ENCODE results near the gene KYNU.
"Not testable (repeated sequence)": the region's sequence is repeated elsewhere in the genome, so short reads cannot be mapped to it uniquely, and the experiment has no call there.

Gene KYNU

DNA sequence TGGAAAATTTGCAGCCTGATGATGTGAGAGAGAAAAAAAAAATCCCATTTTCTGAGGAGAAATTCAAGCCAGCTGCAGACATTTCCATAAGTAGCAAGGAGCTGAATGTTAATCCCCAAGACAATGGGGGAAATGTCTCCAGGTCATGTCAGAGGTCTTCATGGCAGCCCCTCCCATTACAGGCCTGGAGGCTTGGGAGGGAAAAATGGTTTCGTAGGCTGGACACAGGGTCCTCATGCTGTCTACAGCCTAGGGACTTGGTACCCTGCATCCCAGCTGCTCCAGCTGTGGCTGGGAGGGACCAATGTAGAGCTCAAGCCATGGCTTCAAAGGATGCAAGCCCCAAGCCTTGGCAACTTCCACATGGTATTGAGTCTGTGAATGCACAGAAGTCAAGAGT lies 198.2 kb downstream of the KYNU start:
- ATAC-seq (replicated peaks; ENCODE audit: extremely low read depth, poor library complexity, severe bottlenecking), result no peak
- Mint-ChIP-seq H3K36me3 (ENCODE audit: insufficient read depth) (no peaks in the 10 kb centered on the region), H3K4me3 (no peak overlapping the region), H3K27me3 (no peaks in the 10 kb centered on the region), H3K4me1 (no peaks in the 10 kb centered on the region), H3K9me3 (no peaks in the 10 kb centered on the region), H3K27ac (ENCODE audit: low read depth) (no peak overlapping the region)
- no peak for DNase-seq (ENCODE audit: low spot score in 2 of 2)

DNA sequence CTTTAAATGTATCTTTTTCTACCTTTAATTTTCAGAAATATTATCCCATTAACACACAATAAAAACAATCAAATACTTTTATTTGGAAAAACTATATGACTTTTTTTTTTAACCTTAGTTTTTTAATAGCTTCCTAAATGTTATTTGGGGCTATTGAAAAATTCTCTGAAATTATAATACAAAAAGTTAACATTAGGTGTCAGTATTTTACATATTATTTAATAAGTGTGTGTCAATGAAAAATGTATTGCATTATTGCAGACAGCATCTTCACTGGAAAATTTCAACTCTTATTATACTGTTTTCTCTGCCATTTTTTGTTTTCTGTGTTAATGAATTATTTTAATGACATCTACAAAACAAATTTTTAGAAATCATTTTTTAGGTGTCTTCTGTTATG lies 200.6 kb downstream of the KYNU start:
- ATAC-seq (replicated peaks; ENCODE audit: extremely low read depth, poor library complexity, severe bottlenecking), result no peak
- no peak overlapping the region for H3K4me3 Mint-ChIP-seq

DNA sequence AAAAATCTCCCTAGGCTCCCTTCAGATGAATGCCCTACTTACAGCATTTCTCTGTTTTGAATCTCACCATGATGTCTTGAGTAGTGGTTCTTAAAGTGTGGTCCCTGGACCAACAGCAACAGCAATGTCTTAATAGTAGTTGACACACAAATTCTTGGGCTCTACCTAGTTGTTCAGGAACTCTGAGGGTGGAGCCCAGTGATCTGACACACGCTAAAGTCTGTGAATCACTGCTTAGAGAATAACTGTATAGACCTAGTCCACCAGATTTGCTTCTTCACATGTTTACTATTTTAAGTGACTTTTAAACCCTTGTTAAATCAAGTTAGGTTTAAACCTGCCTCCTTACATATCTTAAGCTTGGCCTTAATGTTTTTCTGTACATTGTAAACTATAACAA lies 204.2 kb downstream of the KYNU start:
- no peaks in the 10 kb centered on the region for H3K27me3 Mint-ChIP-seq
- ATAC-seq (replicated peaks; ENCODE audit: extremely low read depth, poor library complexity, severe bottlenecking), result no peak
- H3K4me1 Mint-ChIP-seq, result peaks cover 12% of the 10 kb centered on the region
- no peak overlapping the region for H3K4me3 Mint-ChIP-seq
- no peak for DNase-seq (ENCODE audit: low spot score in 2 of 2)
- no peaks in the 10 kb centered on the region for H3K36me3 Mint-ChIP-seq (ENCODE audit: insufficient read depth)
- H3K9me3 Mint-ChIP-seq, result no peaks in the 10 kb centered on the region
- no peak overlapping the region for H3K27ac Mint-ChIP-seq (ENCODE audit: low read depth)

More for the DNA sequence above, 200.6 kb downstream of the KYNU start:
- DNase-seq (ENCODE audit: low spot score in 2 of 2), result no peak
- H3K4me1 Mint-ChIP-seq, result no peaks in the 10 kb centered on the region
- H3K9me3 Mint-ChIP-seq, result no peaks in the 10 kb centered on the region
- H3K36me3 Mint-ChIP-seq (ENCODE audit: insufficient read depth), result no peaks in the 10 kb centered on the region
- no peak overlapping the region for H3K27ac Mint-ChIP-seq (ENCODE audit: low read depth)
- no peaks in the 10 kb centered on the region for H3K27me3 Mint-ChIP-seq

DNA sequence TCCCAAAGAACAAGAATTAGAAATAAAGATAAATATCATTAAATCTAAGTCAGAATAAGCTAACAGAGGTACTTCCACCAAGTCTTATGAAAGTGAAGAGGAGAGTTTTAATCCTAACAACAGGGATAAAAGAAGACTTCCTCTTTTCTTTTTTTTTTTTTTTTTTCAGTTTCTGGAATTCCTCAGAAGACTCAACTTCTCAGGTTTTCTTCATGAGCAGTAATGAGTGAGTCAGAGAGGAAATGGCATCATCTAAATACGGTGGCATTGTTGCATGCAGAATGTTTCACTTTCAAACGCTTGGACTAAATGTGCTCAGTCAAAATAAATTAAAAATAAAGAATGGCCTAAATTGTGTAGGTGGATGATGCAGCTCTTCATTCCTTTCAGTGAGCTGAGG lies 206.2 kb downstream of the KYNU start:
- Mint-ChIP-seq H3K4me3 (no peak overlapping the region), H3K27ac (ENCODE audit: low read depth) (no peak overlapping the region), H3K27me3 (no peaks in the 10 kb centered on the region), H3K36me3 (ENCODE audit: insufficient read depth) (no peaks in the 10 kb centered on the region), H3K9me3 (no peaks in the 10 kb centered on the region), H3K4me1 (peaks cover 12% of the 10 kb centered on the region)
- peak; percentile 54 for ATAC-seq (replicated peaks; ENCODE audit: extremely low read depth, poor library complexity, severe bottlenecking)
- DNase-seq (ENCODE audit: low spot score in 2 of 2), result no peak

DNA sequence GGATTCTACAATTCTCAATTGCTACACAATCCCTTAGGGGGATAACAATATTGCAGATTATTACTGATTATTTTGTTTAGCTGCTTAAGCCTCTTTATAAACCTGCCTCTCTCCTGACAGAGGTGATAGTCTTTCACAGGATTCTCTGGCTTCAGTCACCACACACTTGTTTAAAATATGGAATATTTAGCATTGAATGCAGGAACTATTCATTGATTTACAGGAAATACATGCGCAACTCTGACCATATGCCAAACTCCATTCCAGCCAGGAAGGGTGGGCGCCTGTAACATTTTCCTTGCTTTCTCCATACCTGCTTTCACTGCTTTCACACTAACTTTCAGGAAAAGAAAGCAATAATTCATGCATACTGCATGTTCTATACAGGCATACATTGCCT lies 207.0 kb downstream of the KYNU start:
- H3K4me3 Mint-ChIP-seq, result no peak overlapping the region
- DNase-seq (ENCODE audit: low spot score in 2 of 2) (no peak), ATAC-seq (replicated peaks; ENCODE audit: extremely low read depth, poor library complexity, severe bottlenecking) (no peak)
- peaks cover 12% of the 10 kb centered on the region for H3K4me1 Mint-ChIP-seq
- no peak overlapping the region for H3K27ac Mint-ChIP-seq (ENCODE audit: low read depth)
- H3K36me3 Mint-ChIP-seq (ENCODE audit: insufficient read depth), result no peaks in the 10 kb centered on the region
- H3K9me3 Mint-ChIP-seq, result no peaks in the 10 kb centered on the region
- no peaks in the 10 kb centered on the region for H3K27me3 Mint-ChIP-seq

DNA sequence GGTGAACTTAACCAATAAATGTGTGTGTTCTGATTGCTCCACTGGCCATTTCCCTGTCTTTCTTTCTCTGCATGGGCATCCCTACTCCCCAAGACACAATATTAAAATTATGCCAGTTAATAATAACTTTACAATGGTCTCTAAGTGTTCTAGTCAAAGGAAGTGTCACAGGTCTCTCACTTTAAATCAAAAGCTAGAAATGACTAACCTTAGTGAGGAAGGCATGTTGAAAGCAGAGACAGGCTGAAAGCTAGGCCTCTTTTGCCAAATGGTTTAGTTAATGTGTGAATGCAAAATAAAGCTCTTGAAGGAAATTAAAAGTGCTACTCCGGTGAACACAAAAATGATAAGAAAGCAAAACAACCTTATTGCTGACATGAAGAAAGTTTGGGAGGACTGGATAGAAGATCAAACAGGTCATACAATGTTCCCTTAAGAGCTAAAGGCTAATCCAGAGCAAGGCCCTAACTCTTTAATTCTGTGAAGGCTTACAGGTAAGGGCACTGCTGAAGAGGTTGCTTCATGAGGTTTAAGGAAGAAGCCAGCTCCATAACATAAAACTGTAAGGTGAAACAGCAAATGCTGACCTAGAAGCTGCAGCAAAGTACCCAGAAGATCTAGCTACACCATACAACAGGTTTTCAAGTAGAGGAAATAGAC lies 207.8 kb downstream of the KYNU start:
- Mint-ChIP-seq H3K4me1 (peaks cover 12% of the 10 kb centered on the region), H3K9me3 (no peaks in the 10 kb centered on the region), H3K4me3 (peak overlapping the region; percentile 10), H3K27me3 (no peaks in the 10 kb centered on the region), H3K27ac (ENCODE audit: low read depth) (peak overlapping the region; percentile 32), H3K36me3 (ENCODE audit: insufficient read depth) (no peaks in the 10 kb centered on the region)
- ATAC-seq (replicated peaks; ENCODE audit: extremely low read depth, poor library complexity, severe bottlenecking) (no peak), DNase-seq (ENCODE audit: low spot score in 2 of 2) (no peak)

DNA sequence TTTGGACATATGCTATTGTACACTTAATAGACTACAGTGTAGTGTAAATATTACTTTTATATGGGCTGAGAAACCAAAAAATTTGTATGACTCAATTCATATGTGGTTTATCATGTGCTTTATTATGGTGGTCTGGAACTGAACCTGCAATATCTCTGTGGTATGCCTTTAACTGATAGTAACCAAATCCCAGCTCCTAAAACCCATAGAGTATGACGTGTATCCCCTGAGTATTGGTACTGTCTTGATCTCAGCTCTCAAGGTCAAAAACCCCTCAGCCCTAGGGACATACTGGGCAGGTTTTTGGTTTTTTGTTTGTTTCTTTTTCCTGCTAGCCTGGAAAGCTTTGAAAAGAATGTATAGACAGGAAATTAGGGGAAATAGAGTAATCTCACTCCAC lies 209.6 kb downstream of the KYNU start:
- H3K27me3 Mint-ChIP-seq, result no peaks in the 10 kb centered on the region
- no peak overlapping the region for H3K27ac Mint-ChIP-seq (ENCODE audit: low read depth)
- no peak overlapping the region for H3K4me3 Mint-ChIP-seq
- DNase-seq (ENCODE audit: low spot score in 2 of 2), result no peak
- no peaks in the 10 kb centered on the region for H3K9me3 Mint-ChIP-seq
- H3K4me1 Mint-ChIP-seq, result peaks cover 12% of the 10 kb centered on the region
- no peaks in the 10 kb centered on the region for H3K36me3 Mint-ChIP-seq (ENCODE audit: insufficient read depth)
- no peak for ATAC-seq (replicated peaks; ENCODE audit: extremely low read depth, poor library complexity, severe bottlenecking)

DNA sequence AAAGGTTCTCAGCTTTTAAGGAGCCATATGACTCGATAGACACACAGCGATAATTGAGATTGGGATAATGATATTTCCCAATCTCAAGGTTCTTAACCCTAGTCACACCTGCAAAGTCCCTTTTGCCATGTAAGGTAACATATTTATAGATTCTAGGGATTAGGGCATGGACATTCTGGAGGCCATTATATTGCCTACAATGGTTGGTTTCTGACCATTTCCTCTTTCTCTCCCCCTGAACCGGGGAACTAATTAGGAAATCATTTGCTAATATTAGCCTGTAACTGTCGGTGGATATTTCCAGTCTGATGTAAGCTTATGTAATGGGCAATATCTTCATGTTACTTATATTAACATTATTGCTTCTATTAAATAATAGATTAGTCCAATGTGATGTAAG lies 210.9 kb downstream of the KYNU start:
- ATAC-seq (replicated peaks; ENCODE audit: extremely low read depth, poor library complexity, severe bottlenecking) (no peak), DNase-seq (ENCODE audit: low spot score in 2 of 2) (no peak)
- no peak overlapping the region for H3K27ac Mint-ChIP-seq (ENCODE audit: low read depth)
- H3K9me3 Mint-ChIP-seq, result no peaks in the 10 kb centered on the region
- H3K27me3 Mint-ChIP-seq, result no peaks in the 10 kb centered on the region
- no peak overlapping the region for H3K4me3 Mint-ChIP-seq
- no peaks in the 10 kb centered on the region for H3K36me3 Mint-ChIP-seq (ENCODE audit: insufficient read depth)
- H3K4me1 Mint-ChIP-seq, result peaks cover 12% of the 10 kb centered on the region

DNA sequence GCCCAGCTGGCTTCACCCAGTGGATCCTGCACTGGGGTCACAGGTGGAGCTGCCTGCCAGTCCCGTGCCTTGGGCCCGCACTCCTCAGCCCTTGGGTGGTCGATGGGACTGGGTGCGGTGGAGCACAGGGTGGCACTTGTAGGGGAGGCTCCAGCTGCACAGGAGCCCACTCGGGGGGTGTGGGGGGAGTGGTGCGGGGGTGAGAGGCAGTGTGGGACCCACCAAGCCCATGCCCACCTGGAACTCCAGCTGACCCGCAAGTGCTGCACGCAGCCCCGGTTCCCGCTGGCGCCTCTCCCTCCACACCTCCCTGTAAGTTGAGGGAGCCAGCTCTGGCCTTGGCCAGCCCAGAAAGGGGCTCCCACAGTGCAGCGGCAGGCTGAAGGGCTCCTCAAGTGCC lies 212.1 kb downstream of the KYNU start:
- H3K27me3 Mint-ChIP-seq; H3K9me3 Mint-ChIP-seq; ATAC-seq (replicated peaks; ENCODE audit: extremely low read depth, poor library complexity, severe bottlenecking); DNase-seq (ENCODE audit: low spot score in 2 of 2); H3K4me3 Mint-ChIP-seq; H3K27ac Mint-ChIP-seq (ENCODE audit: low read depth); H3K36me3 Mint-ChIP-seq (ENCODE audit: insufficient read depth): not testable (repeated sequence)
- peaks cover 11% of the 10 kb centered on the region for H3K4me1 Mint-ChIP-seq
